22Rv1 (cell line): ENCODE data around the gene ITM2C.

Source experiments
- H3K27ac ChIP-seq: fragments of 450-650 bp; 2 replicates; pipeline ENCODE4 v1.5.1; 2017
- ZFX ChIP-seq: fragments of 450-650 bp; IDR thresholded peaks from 2 replicates; pipeline ENCODE4 v1.6.1; 2017; ENCODE audit warnings: antibody characterized with exemption, borderline replicate concordance
- TF ChIP-seq, protein P1 (sequence below): fragments of 450-650 bp; IDR thresholded peaks from 2 replicates; pipeline ENCODE4 v1.5.1; 2017; ENCODE audit warnings: mild to moderate bottlenecking

The ITM2C gene

DNA sequence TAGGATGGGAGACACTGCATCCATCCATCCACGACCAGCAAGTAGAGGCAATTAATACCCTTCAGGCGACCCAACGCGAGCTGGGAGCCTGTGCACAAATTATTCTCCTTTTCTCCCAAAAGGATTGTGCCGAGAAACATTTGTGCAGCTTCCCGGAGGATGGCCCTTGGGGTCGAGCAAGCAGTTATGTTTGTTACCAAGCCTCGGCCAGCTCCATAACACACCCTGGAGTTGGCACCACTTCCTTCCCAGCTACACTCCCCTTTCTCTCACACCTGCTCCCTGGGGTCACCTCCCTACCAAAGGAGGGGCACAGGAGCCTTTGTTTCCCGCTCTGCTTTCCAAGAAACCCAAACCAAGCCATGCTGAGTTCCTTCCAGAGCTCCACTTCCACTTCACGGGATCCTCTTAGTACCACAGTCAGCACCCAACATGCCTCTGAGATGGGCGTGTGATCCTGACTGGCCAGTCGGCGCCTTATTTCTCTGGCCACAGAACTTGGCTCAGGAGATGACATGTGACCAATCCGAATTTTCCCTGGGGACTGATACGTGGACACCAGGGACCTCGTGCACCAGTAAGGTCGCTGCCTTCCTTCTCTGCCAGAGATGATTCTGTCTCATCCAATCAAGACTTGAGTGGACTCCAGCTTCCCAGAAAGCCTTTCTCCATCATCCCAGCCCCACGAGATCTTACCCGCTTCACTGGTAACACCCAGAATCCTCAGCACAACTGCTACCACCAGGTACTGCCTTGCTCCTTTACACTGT is 31.8 kb downstream of the ITM2C start:
- H3K27ac ChIP-seq = no peak overlapping the region
- TF ChIP-seq ZFX = no peak
- TF ChIP-seq, protein P1, sequence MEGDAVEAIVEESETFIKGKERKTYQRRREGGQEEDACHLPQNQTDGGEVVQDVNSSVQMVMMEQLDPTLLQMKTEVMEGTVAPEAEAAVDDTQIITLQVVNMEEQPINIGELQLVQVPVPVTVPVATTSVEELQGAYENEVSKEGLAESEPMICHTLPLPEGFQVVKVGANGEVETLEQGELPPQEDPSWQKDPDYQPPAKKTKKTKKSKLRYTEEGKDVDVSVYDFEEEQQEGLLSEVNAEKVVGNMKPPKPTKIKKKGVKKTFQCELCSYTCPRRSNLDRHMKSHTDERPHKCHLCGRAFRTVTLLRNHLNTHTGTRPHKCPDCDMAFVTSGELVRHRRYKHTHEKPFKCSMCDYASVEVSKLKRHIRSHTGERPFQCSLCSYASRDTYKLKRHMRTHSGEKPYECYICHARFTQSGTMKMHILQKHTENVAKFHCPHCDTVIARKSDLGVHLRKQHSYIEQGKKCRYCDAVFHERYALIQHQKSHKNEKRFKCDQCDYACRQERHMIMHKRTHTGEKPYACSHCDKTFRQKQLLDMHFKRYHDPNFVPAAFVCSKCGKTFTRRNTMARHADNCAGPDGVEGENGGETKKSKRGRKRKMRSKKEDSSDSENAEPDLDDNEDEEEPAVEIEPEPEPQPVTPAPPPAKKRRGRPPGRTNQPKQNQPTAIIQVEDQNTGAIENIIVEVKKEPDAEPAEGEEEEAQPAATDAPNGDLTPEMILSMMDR = no peak

DNA sequence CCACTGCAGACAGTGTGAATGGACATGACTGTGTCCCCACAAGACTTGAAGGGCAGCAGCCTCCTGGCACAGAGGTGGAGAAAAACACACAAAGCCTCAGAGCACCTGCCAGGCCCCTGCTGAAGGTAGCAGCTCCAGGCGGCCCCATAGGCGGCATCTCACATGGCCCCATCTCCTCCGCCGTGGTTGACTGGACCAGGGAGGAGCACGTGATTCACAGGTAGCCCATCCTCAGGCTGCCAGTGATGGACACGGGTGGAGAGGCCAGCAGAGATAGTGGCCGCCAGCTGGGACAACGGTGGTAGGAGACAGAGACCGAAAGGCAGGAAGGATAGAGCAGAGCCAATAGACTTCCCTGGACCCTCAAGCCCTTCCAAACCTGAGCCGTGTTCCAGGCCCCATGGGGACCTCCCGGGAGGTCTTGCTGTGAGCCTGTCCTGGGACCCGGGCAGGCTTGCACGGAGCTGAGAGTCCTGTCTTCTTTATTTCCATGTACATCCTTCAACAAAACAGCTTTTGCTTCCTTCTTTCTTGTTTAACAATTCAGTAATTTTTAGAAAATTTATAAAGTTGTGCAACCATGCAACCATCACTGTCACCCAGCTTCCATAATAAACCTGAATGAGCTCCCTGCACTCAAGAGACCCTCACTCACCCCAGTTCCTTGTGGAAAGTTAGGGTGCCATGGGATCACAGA is 33.4 kb downstream of the ITM2C start:
- no peak overlapping the region for H3K27ac ChIP-seq
- no peak for TF ChIP-seq ZFX
- TF ChIP-seq, protein P1 = no peak

DNA sequence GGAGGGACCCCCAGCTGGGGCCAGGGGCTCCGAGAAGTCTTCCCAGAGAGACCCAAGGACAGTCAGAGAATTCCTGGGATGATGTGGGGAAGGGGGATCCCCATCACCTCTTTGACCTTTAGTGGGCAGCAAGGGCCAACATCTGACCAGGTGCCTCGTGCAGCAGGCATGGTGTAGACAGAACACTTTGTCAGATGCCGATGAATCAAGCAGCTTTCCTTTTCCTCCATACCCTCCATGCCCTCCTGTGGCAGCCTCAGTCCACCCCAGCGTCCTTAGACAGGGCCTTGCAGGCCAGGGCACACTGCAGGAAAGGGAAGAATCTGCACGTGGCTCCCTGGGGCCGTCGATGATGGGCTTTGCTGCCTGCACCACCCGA is 34.0 kb downstream of the ITM2C start:
- no peak overlapping the region for H3K27ac ChIP-seq
- TF ChIP-seq, protein P1 = no peak
- TF ChIP-seq ZFX = no peak

DNA sequence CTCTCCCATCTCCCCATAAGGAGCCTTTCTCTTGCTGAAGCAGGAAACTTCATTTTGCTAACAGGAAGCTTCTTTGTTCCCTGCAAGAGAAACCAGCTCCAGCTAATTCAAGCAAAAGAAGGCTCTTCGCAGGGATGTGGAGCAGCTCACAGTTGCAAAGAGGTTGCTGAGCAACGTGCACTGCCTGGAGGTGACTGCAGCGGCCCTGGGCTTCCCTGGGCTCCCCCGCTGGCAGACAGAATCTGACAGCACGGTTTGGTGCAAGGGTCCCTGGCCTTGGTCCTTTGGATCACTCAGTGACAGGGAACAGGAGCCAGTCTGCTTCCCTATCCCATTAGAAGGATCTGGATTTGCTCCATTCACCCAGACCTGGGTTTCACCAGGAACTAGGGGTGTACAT is 34.5 kb downstream of the ITM2C start:
- H3K27ac ChIP-seq = no peak overlapping the region
- TF ChIP-seq ZFX = no peak
- TF ChIP-seq, protein P1 = no peak

DNA sequence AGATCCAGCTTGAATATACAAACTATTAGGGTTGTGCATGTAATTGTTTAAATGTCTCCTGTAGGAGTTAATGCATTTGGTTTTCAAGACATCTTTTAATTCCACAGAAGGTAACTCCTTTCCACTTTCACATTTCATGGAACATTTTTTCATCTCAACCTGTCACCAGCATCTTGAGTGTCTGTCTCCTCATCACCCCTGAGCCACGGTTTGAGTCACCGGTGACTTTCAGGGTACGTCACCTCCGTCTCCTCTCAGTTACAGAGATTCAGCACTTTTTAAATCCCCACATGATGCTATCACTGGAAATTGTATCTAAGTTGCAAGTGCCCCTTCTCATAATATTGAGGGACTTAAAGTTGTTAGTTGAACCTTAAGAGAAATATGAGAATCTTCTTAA is 35.0 kb downstream of the ITM2C start:
- TF ChIP-seq, protein P1 = no peak
- H3K27ac ChIP-seq = no peak overlapping the region

DNA sequence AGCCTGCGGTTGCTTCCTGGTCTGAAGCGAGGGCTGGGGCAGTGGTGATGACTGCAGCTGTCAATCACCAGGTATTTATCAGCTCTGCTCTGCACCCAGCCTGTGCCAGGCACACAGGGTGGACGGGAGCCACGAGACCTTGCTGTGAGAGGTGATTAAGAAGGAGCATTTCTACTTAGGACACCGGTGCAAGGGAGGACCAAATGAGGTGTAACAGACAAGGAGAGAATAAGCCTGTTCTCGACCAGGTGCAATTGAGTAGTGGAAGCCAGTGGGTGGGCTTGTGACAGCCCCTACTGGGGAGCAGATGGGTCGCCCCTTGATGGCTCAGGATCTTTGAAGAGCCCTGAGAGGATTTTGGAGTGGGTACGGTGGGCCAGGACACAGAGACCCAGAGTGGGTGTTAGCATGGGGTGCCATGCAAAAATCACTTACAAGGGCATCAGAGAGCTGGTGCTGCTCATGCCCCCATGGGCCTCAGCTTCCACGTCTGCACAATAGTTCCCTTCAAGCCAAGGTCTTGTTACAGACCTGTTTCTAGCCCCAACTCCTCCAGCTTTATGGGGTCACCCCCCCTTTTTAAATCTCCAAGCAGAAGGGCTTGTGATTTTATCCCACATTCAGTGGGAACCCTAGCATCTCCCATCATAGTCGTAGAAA is 35.7 kb downstream of the ITM2C start:
- H3K27ac ChIP-seq = no peak overlapping the region
- TF ChIP-seq, protein P1 = no peak
- TF ChIP-seq ZFX = no peak

DNA sequence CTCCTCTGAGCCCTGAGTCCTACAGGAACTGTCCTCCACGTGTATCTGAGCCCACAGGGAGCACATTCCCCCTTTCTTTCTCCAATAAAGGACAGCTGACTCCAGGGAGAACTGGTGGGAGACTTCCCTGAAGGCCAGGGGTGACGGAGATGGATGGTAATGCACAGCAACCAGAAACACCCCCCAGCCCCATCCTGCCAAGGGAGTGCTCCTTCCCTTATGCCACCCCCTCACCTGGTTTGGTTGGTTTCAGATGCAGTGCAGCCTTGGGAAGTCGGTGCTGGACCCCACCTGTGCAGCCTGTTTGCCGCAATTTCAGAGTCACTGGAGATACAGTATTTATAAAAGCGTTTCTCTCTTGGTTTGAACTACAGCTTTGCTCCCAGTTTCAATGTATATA is 36.3 kb downstream of the ITM2C start:
- no peak for TF ChIP-seq ZFX
- TF ChIP-seq, protein P1 = no peak
- H3K27ac ChIP-seq = no peak overlapping the region
